NCI-H510A (cell line): Measurements from ENCODE around the gene NDUFS7.

Experiments
- DNase-seq: peaks from one replicate; lab custom pipeline; 2025; lab: John Stamatoyannopoulos, UW

Gene NDUFS7

GRCh38 chr19:1401138-1401888 lies 17.6 kb downstream of the NDUFS7 start, which contains the start of gene GAMT:
Gene GAMT (minus strand): TSS chr19:1401542. CDS start chr19:1401476, 66 bp downstream.
- DNase-seq, result no peak

- DNase-seq, result no peak
Measured at GRCh38 chr19:1401889-1402217, 18.1 kb downstream of the NDUFS7 start.

- no peak for DNase-seq
Measured at GRCh38 chr19:1402411-1403070, 18.8 kb downstream of the NDUFS7 start.

GRCh38 chr19:1406774-1407527 lies 23.2 kb downstream of the NDUFS7 start:
- DNase-seq, result peak; percentile 85

GRCh38 chr19:1407528-1408299 lies 24.0 kb downstream of the NDUFS7 start, which contains the start of gene DAZAP1:
Gene DAZAP1 (plus strand): TSS chr19:1407586. CDS start chr19:1407774, 188 bp downstream.
- DNase-seq, result no peak

DNA sequence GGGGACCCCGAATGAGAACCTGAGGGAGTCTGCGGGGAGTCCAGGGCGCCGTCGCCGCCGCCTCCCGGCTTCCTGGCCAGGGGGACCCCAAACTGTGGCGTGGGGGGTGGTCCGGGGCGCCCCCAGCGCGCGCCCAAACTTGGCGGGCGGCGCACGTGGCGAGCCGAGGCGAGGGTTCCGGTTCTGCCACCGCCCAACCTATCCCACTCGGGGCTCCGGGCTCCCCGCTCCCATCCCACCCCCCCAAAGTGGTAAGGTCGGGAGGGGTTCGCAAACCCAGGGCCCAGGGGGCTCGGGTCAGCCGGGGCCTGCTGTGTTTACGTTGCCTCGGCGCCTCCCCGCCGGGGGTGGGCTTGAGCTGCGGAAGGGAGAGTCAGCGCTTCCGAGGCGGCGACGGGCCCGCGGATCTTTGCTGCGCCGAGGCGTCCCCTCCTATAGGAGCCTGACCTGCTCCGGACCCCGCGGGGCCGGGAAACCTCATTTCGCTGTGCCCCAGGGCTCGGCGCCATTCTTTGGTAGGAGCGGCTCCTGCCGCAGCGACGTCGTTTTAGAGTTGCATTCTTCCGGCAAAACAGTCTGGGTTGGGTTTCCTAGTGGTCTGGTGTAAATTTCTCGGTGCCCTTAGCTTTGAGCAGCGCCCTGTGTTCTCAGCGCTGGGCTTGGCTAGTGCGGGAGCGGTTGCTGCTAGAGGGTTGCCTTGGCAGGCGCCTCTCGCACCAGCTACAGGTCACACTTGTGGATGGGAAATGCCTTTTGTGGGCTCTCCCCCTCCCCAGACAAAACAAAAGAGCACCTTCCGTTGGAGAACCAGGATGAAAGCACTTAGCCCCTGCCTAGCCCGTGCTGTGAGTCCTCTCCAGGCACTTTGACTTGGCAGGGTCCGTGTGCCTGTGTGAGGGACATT lies 24.8 kb downstream of the NDUFS7 start:
- DNase-seq, result no peak

- no peak for DNase-seq
Measured at GRCh38 chr19:1409204-1410005, 25.7 kb downstream of the NDUFS7 start.

DNA sequence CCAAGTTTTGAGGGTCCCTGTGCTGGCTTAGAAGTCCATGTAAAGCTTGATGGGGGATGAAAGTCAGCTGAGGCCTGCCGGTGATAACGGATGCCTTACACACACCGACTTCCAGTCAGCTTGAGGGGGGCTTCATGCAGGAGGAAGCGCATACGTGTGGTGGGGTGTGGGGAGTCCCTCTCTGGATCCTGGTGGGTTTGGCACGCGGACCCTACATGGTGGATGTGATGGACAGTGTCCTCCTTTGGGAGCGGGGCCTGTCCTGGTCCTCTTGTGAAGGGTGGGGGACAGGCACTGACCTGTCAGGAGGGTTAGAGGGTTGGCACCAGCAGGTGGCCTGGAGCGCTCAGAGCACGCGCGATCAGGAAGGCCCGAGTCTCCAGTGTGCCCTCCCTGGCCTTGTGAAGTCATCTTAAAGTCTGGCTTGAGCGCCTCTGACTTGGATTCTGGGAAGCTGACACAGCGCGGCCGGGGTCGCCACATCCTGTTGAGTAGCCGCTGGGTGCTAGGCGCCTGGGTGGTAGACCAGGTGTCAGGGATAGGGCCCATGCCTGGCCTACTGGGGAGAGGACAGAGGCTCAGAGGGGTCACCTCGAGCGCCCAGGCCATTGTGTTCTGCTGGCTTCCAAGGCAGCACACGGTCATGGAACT lies 26.6 kb downstream of the NDUFS7 start:
- DNase-seq, result no peak

DNA sequence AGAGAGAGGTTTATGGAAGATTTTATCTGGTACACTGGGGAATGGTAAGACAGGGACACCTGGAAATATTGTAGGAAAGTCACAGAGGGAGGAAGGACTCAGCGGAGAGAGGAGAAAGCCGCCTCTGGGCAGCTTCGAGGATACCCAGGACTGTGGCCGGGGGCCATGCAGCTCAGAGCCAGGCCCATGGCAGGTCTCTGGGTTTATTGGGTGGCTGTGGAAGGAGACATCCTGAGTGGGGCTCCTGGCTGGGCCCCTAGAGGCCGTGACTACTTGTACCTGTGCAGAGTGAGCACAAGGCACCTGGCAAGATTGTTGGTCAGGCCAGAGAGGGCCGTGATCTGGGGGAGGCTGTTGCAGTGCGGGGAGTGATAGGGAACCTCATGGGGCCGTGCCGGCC lies 27.1 kb downstream of the NDUFS7 start:
- DNase-seq, result no peak

GRCh38 chr19:1411255-1412191 lies 27.8 kb downstream of the NDUFS7 start:
- no peak for DNase-seq

DNA sequence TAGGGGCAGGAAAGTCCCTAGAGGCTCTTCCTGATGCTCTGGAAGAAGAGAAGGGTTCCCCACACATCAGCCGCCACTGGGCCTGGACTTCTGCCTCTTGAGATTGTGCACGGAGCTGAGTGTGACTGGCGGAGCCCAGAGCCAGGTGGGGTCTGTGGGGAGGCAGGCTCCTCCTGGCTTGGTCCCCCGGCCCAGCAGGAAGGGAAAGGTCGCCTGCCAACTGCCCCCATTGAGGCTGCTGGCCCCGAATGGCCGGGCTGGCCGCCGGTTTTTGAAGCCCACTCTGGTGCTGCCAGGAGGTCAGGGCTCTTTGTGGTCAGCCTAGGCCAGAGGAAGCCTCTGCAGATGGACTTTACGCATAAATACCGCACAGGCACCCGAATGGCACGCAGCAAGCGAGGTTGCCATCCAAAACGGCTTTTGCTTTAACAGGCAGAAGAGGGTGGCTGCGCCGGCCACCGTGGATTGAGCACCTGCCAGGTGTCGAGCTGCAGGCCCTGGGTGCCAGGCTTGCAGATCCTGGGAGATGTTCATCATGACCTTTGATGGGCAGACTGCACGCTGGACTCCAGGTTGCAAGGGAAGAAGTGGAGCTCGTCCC lies 28.7 kb downstream of the NDUFS7 start:
- no peak for DNase-seq

- no peak for DNase-seq
Measured at GRCh38 chr19:1412995-1413800, 29.5 kb downstream of the NDUFS7 start.

GRCh38 chr19:1416014-1416841 lies 32.5 kb downstream of the NDUFS7 start:
- no peak for DNase-seq

GRCh38 chr19:1417145-1417544 lies 33.4 kb downstream of the NDUFS7 start:
- DNase-seq, result no peak

DNA sequence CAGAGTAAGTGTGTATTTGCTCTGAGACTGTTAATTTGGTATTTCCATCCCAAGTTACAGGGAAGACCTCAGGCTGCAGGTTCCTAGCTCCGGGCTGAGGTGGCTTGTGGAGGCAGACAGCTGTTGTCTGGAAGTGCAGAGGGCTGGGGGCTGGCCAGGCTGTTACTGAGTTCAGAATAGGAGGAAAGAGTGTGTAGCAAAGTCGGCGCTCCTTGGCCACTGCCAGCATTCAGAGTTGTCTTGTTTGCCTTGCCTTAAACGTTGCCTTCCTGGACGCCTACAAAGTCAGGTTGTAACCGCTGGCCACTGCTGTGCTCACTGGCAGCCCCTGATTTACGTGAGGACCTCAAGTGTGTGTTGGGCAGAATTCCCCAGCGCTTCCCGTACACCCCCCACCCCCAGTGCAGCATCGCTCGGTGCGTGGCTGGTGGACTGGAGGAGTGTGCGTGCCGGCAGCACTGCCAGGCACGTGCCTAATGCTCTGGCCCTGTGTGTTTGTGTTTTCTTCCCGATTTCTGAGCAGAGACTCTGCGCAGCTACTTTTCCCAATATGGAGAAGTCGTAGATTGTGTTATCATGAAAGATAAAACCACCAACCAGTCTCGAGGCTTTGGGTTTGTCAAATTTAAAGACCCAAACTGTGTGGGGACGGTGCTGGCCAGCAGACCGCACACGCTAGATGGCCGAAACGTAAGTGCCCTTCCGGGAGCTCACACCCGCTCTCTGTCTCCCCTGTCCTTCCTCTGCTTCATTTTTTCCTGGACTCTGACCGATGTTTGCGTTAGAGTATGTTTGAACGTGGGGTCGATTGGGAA lies 34.2 kb downstream of the NDUFS7 start:
- no peak for DNase-seq

DNA sequence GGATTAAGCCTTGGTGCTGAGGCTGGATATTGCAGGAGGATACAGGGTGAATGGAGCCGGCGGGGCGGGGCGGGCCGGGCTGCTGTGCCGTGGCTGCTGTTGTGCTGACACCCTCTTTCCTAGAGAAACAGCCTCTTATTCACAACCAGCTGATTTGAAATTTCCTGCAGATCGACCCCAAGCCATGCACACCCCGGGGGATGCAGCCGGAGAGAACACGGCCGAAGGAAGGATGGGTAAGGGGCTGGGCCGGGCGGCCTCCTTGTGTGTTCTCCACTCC lies 34.7 kb downstream of the NDUFS7 start:
- no peak for DNase-seq
